Trophoblast cell (in vitro differentiated cells and primary cell): ENCODE data around the gene TIMM44.

Source experiments
- DNase-seq, 2 donors: peaks; one replicate each; pipeline ENCODE4 v3.0.0-alpha.2; 2016
- H2AFZ ChIP-seq: 2 replicates; pipeline ENCODE4 v1.6.1; 2013; ENCODE audit warnings: low read length, moderate library complexity, mild to moderate bottlenecking; ENCODE audit not compliant: insufficient read depth, poor library complexity
- H2AK5ac ChIP-seq: 2 replicates; pipeline ENCODE4 v1.6.1; 2013; ENCODE audit warnings: mild to moderate bottlenecking, low read length
- H2BK120ac ChIP-seq: 2 replicates; pipeline ENCODE4 v1.6.1; 2013; ENCODE audit warnings: low read length, mild to moderate bottlenecking, moderate library complexity; ENCODE audit not compliant: insufficient read depth, poor library complexity
- H2BK12ac ChIP-seq: 2 replicates; pipeline ENCODE4 v1.6.1; 2013; ENCODE audit warnings: mild to moderate bottlenecking, low read length, moderate library complexity
- H2BK5ac ChIP-seq: 2 replicates; pipeline ENCODE4 v1.6.1; 2013; ENCODE audit warnings: low read length, low read depth, moderate library complexity, mild to moderate bottlenecking; ENCODE audit not compliant: poor library complexity
- H3K14ac ChIP-seq: 2 replicates; pipeline ENCODE4 v1.6.1; 2013; ENCODE audit warnings: mild to moderate bottlenecking, low read length
- H3K18ac ChIP-seq: 2 replicates; pipeline ENCODE4 v1.6.1; 2013; ENCODE audit warnings: mild to moderate bottlenecking, low read length
- H3K23ac ChIP-seq: 2 replicates; pipeline ENCODE4 v1.6.1; 2013; ENCODE audit warnings: low read length
- H3K27ac ChIP-seq: 2 replicates; pipeline ENCODE4 v1.5.1; 2013; ENCODE audit warnings: low read depth, mild to moderate bottlenecking, inconsistent platforms, low read length, moderate library complexity
- H3K27me3 ChIP-seq: 2 replicates; pipeline ENCODE4 v1.6.1; 2013; ENCODE audit warnings: inconsistent platforms, mild to moderate bottlenecking, low read length, moderate library complexity; ENCODE audit not compliant: insufficient read depth
- H3K36me3 ChIP-seq, 2 experiments: 1 replicate in 1 of 2; 2 replicates in 1 of 2; pipeline ENCODE4 v1.6.1; 2013; ENCODE audit warnings: low read length in 2 of 2, mild to moderate bottlenecking in 2 of 2, moderate library complexity in 1 of 2; ENCODE audit not compliant: insufficient read depth in 2 of 2, control insufficient read depth in 1 of 2
- H3K4ac ChIP-seq: 2 replicates; pipeline ENCODE4 v1.6.1; 2013; ENCODE audit warnings: low read depth, mild to moderate bottlenecking, low read length, moderate library complexity
- H3K4me1 ChIP-seq, 2 experiments: 1 replicate in 1 of 2; 2 replicates in 1 of 2; pipeline ENCODE4 v1.6.1; 2013; ENCODE audit warnings: low read length in 2 of 2, mild to moderate bottlenecking in 2 of 2, moderate library complexity in 1 of 2; ENCODE audit not compliant: insufficient read depth in 2 of 2, control insufficient read depth in 1 of 2
- H3K4me2 ChIP-seq: 2 replicates; pipeline ENCODE4 v1.6.1; 2013; ENCODE audit warnings: inconsistent platforms, mild to moderate bottlenecking, low read length, moderate library complexity
- H3K4me3 ChIP-seq: 2 replicates; pipeline ENCODE4 v1.5.1; 2013; ENCODE audit warnings: mild to moderate bottlenecking, low read depth, low read length, inconsistent platforms
- H3K79me1 ChIP-seq: one replicate; pipeline ENCODE4 v1.6.1; 2013; ENCODE audit warnings: low read length
- H3K79me2 ChIP-seq: 2 replicates; pipeline ENCODE4 v1.6.1; 2013; ENCODE audit warnings: low read length, mild to moderate bottlenecking; ENCODE audit not compliant: control insufficient read depth, insufficient read depth, poor library complexity
- H3K9ac ChIP-seq: 2 replicates; pipeline ENCODE4 v1.6.1; 2013; ENCODE audit warnings: mild to moderate bottlenecking, low read length
- H3K9me3 ChIP-seq: 2 replicates; pipeline ENCODE4 v1.6.1; 2013; ENCODE audit warnings: low read depth, mild to moderate bottlenecking, control low read depth, inconsistent platforms, low read length; ENCODE audit not compliant: insufficient read depth
- H4K12ac ChIP-seq: 2 replicates; pipeline ENCODE4 v1.6.1; 2013; ENCODE audit warnings: low read depth, mild to moderate bottlenecking, low read length, moderate library complexity
- H4K8ac ChIP-seq: 2 replicates; pipeline ENCODE4 v1.6.1; 2013; ENCODE audit warnings: low read depth, mild to moderate bottlenecking, low read length, moderate library complexity
- H4K91ac ChIP-seq: one replicate; pipeline ENCODE4 v1.6.1; 2013; ENCODE audit warnings: low read depth, mild to moderate bottlenecking, low read length, moderate library complexity
- WGBS: extraction: QIAGEN DNeasy Blood & Tissue Kit; methylation state at CpG from one replicate; pipeline ENCODE4 v1.1.7; 2013; ENCODE audit warnings: missing lambda C conversion rate; ENCODE audit not compliant: insufficient read length, insufficient coverage; ENCODE audit errors: extremely low coverage; 5-methylcytosine and 5-hydroxymethylcytosine counted together

TIMM44 gene

GRCh38 chr19:7976461-7976860 lies 33.0 kb upstream of the TIMM44 start:
- H3K23ac ChIP-seq: no peak overlapping the region
- H3K79me2 ChIP-seq: no peaks in the 10 kb centered on the region
- no peak overlapping the region for H2BK120ac ChIP-seq
- H3K4ac ChIP-seq: no peak overlapping the region
- peaks cover 3% of the 10 kb centered on the region for H3K9me3 ChIP-seq
- no peak overlapping the region for H3K18ac ChIP-seq
- H2BK12ac ChIP-seq: no peak overlapping the region
- H3K27me3 ChIP-seq: no peaks in the 10 kb centered on the region
- no peak overlapping the region for H4K91ac ChIP-seq
- no peak overlapping the region for H3K27ac ChIP-seq
- no peak overlapping the region for H4K8ac ChIP-seq
- H3K4me1 ChIP-seq: no peaks in the 10 kb centered on the region
- H3K36me3 ChIP-seq: peaks cover 80 to 83% of the 10 kb centered on the region in 2 experiments
- no peak overlapping the region for H2AFZ ChIP-seq
- no peak overlapping the region for H3K4me2 ChIP-seq
- no CpG with 5 or more reads among the region's 4 CpGs for WGBS
- no peak overlapping the region for H3K9ac ChIP-seq
- H3K4me3 ChIP-seq: no peak overlapping the region
- DNase-seq: no peak
- no peak overlapping the region for H3K14ac ChIP-seq
- no peak overlapping the region for H2AK5ac ChIP-seq
- no peak overlapping the region for H2BK5ac ChIP-seq
- no peak overlapping the region for H4K12ac ChIP-seq
- no peaks in the 10 kb centered on the region for H3K79me1 ChIP-seq

- no peak overlapping the region for H2AFZ ChIP-seq
- H2BK120ac ChIP-seq: no peak overlapping the region
- H3K18ac ChIP-seq: no peak overlapping the region
- DNase-seq: no peak
- H3K14ac ChIP-seq: no peak overlapping the region
- H3K27ac ChIP-seq: no peak overlapping the region
- no peak overlapping the region for H3K4me2 ChIP-seq
- H3K9ac ChIP-seq: no peak overlapping the region
- H4K91ac ChIP-seq: no peak overlapping the region
- H3K4me3 ChIP-seq: no peak overlapping the region
- peaks cover 2% of the 10 kb centered on the region for H3K9me3 ChIP-seq
- H4K12ac ChIP-seq: no peak overlapping the region
- H3K23ac ChIP-seq: no peak overlapping the region
- H2BK5ac ChIP-seq: no peak overlapping the region
- H2AK5ac ChIP-seq: no peak overlapping the region
- no CpG with 5 or more reads among the region's 7 CpGs for WGBS
- H3K36me3 ChIP-seq: peaks cover 78 to 79% of the 10 kb centered on the region in 2 experiments
- no peaks in the 10 kb centered on the region for H3K27me3 ChIP-seq
- no peak overlapping the region for H3K4ac ChIP-seq
- H3K79me1 ChIP-seq: no peaks in the 10 kb centered on the region
- H4K8ac ChIP-seq: no peak overlapping the region
- no peak overlapping the region for H2BK12ac ChIP-seq
- H3K79me2 ChIP-seq: no peaks in the 10 kb centered on the region
- no peaks in the 10 kb centered on the region for H3K4me1 ChIP-seq
These were observed 31.6 kb upstream of the TIMM44 start for GRCh38 chr19:7975037-7975436.

- no peaks in the 10 kb centered on the region for H3K79me1 ChIP-seq
- H3K27ac ChIP-seq: no peak overlapping the region
- peaks cover 2% of the 10 kb centered on the region for H3K9me3 ChIP-seq
- H3K14ac ChIP-seq: no peak overlapping the region
- H2BK12ac ChIP-seq: no peak overlapping the region
- H4K91ac ChIP-seq: no peak overlapping the region
- no peak overlapping the region for H3K4ac ChIP-seq
- H3K18ac ChIP-seq: no peak overlapping the region
- H2AK5ac ChIP-seq: no peak overlapping the region
- no peak overlapping the region for H4K12ac ChIP-seq
- WGBS: no CpG with 5 or more reads among the region's 12 CpGs
- no peaks in the 10 kb centered on the region for H3K79me2 ChIP-seq
- H3K27me3 ChIP-seq: no peaks in the 10 kb centered on the region
- H3K23ac ChIP-seq: no peak overlapping the region
- no peak overlapping the region for H2AFZ ChIP-seq
- H3K9ac ChIP-seq: no peak overlapping the region
- H3K36me3 ChIP-seq: peaks cover 75% of the 10 kb centered on the region in 2 experiments
- no peak overlapping the region for H3K4me3 ChIP-seq
- H3K4me2 ChIP-seq: no peak overlapping the region
- H2BK120ac ChIP-seq: no peak overlapping the region
- H2BK5ac ChIP-seq: no peak overlapping the region
- no peaks in the 10 kb centered on the region for H3K4me1 ChIP-seq
- no peak for DNase-seq
- no peak overlapping the region for H4K8ac ChIP-seq
These were observed 30.4 kb upstream of the TIMM44 start for GRCh38 chr19:7973883-7974282.

- Histone ChIP-seq H3K23ac (no peak overlapping the region), H3K79me1 (no peaks in the 10 kb centered on the region), H3K18ac (no peak overlapping the region), H4K12ac (no peak overlapping the region), H3K36me3 (peaks cover 72 to 73% of the 10 kb centered on the region in 2 experiments), H2BK120ac (no peak overlapping the region), H3K4me1 (no peaks in the 10 kb centered on the region), H3K4ac (no peak overlapping the region), H2BK5ac (no peak overlapping the region), H3K27me3 (no peaks in the 10 kb centered on the region), H3K79me2 (no peaks in the 10 kb centered on the region), H2BK12ac (no peak overlapping the region), H2AFZ (no peak overlapping the region), H3K9ac (no peak overlapping the region), H4K91ac (no peak overlapping the region), H3K4me2 (no peak overlapping the region), H3K14ac (no peak overlapping the region), H3K4me3 (no peak overlapping the region), H2AK5ac (no peak overlapping the region), H3K9me3 (no peaks in the 10 kb centered on the region), H4K8ac (no peak overlapping the region), H3K27ac (no peak overlapping the region)
- DNase-seq: no peak
- WGBS: no CpG with 5 or more reads among the region's 35 CpGs
These were observed 28.4 kb upstream of the TIMM44 start for GRCh38 chr19:7971553-7972520.
